Mesenchymal stem cell (in vitro differentiated cells and primary cell): ENCODE measurements around the gene ZBTB48.
A peak's percentile ranks its signal among the peaks of the same experiment; 100 is the strongest.

Experiments
- DNase-seq: peaks from one replicate; pipeline ENCODE4 v3.0.0-alpha.2; 2013
- H2AFZ ChIP-seq: one replicate; pipeline ENCODE4 v1.6.1; 2013; ENCODE audit warnings: low read depth, mild to moderate bottlenecking, control low read depth, inconsistent platforms, low read length, moderate library complexity
- H2AK5ac ChIP-seq: 2 replicates; pipeline ENCODE4 v1.6.1; 2013; ENCODE audit warnings: low read length, moderate library complexity, mild to moderate bottlenecking, inconsistent platforms; ENCODE audit not compliant: severe bottlenecking
- H2BK120ac ChIP-seq: one replicate; pipeline ENCODE4 v1.6.1; 2013; ENCODE audit warnings: low read depth, mild to moderate bottlenecking, inconsistent platforms, low read length, moderate library complexity
- H2BK12ac ChIP-seq, 2 experiments: one replicate each; pipeline ENCODE4 v1.6.1; 2013; ENCODE audit warnings: inconsistent platforms in 2 of 2, low read length in 2 of 2, mild to moderate bottlenecking in 2 of 2, moderate library complexity in 2 of 2, control low read depth in 1 of 2
- H2BK15ac ChIP-seq: one replicate; pipeline ENCODE4 v1.6.1; 2013; ENCODE audit warnings: mild to moderate bottlenecking, low read depth, inconsistent platforms; ENCODE audit not compliant: poor library complexity, severe bottlenecking
- H2BK5ac ChIP-seq: 2 replicates; pipeline ENCODE4 v1.6.1; 2013; ENCODE audit warnings: low read depth, mild to moderate bottlenecking, low read length, control low read depth, inconsistent platforms; ENCODE audit not compliant: poor library complexity, severe bottlenecking
- H3K14ac ChIP-seq, 2 experiments: one replicate each; pipeline ENCODE4 v1.6.1; 2013; ENCODE audit warnings: inconsistent platforms in 2 of 2, low read length in 2 of 2, control low read depth in 1 of 2, mild to moderate bottlenecking in 1 of 2, moderate library complexity in 1 of 2
- H3K18ac ChIP-seq, 2 experiments: one replicate each; pipeline ENCODE4 v1.6.1; 2013; ENCODE audit warnings: inconsistent platforms in 2 of 2, low read length in 2 of 2, control low read depth in 1 of 2, low read depth in 1 of 2, mild to moderate bottlenecking in 1 of 2
- H3K23ac ChIP-seq, 2 experiments: one replicate each; pipeline ENCODE4 v1.6.1; 2013; ENCODE audit warnings: inconsistent platforms in 2 of 2, low read length in 2 of 2, mild to moderate bottlenecking in 2 of 2, moderate library complexity in 2 of 2, control low read depth in 1 of 2
- H3K27ac ChIP-seq: 2 replicates; pipeline ENCODE4 v1.5.1; 2013; ENCODE audit warnings: mild to moderate bottlenecking, moderate library complexity, low read length, control low read depth, inconsistent platforms; ENCODE audit not compliant: poor library complexity, severe bottlenecking
- H3K27me3 ChIP-seq, 2 experiments: 2 replicates each; pipeline versions ENCODE4 v1.6.1 to v1.7.0; 2013; ENCODE audit warnings: low read length in 2 of 2, mild to moderate bottlenecking in 2 of 2, moderate library complexity in 2 of 2, control low read depth in 1 of 2, inconsistent platforms in 1 of 2; ENCODE audit not compliant: control insufficient read depth in 1 of 2, insufficient read depth in 1 of 2
- H3K36me3 ChIP-seq, 2 experiments: 2 replicates each; pipeline versions ENCODE4 v1.6.1 to v1.7.0; 2013; ENCODE audit warnings: low read length in 2 of 2, control low read depth in 1 of 2, inconsistent platforms in 1 of 2, low read depth in 1 of 2, mild to moderate bottlenecking in 1 of 2; ENCODE audit not compliant: insufficient read depth in 2 of 2, control insufficient read depth in 1 of 2
- H3K4ac ChIP-seq, 2 experiments: one replicate each; pipeline ENCODE4 v1.6.1; 2013; ENCODE audit warnings: inconsistent platforms in 2 of 2, low read length in 2 of 2, mild to moderate bottlenecking in 2 of 2, moderate library complexity in 2 of 2, control low read depth in 1 of 2, low read depth in 1 of 2
- H3K4me1 ChIP-seq: 2 replicates; pipeline ENCODE4 v1.6.1; 2013; ENCODE audit warnings: low read depth, low read length, control low read depth; ENCODE audit not compliant: control insufficient read depth, insufficient read depth
- H3K4me2 ChIP-seq: 2 replicates; pipeline ENCODE4 v1.6.1; 2013; ENCODE audit warnings: low read length, mild to moderate bottlenecking, inconsistent platforms; ENCODE audit not compliant: poor library complexity, severe bottlenecking
- H3K4me3 ChIP-seq, 2 experiments: 2 replicates each; pipeline versions ENCODE4 v1.5.1 to v1.7.0; 2013; ENCODE audit warnings: low read length in 2 of 2, mild to moderate bottlenecking in 2 of 2, control low read depth in 1 of 2, low read depth in 1 of 2; ENCODE audit not compliant: insufficient read depth in 1 of 2
- H3K79me1 ChIP-seq: replicated peaks from 2 replicates; pipeline ENCODE4 v1.6.1; 2013; ENCODE audit warnings: mild to moderate bottlenecking, control low read depth, low read length, inconsistent platforms; ENCODE audit not compliant: poor library complexity, severe bottlenecking
- H3K9ac ChIP-seq: 2 replicates; pipeline ENCODE4 v1.7.0; 2013; ENCODE audit warnings: mild to moderate bottlenecking, low read length, moderate library complexity
- H3K9me3 ChIP-seq: 2 replicates; pipeline ENCODE4 v1.7.0; 2013; ENCODE audit warnings: mild to moderate bottlenecking, low read length; ENCODE audit not compliant: control insufficient read depth
- H4K8ac ChIP-seq: one replicate; pipeline ENCODE4 v1.6.1; 2013; ENCODE audit warnings: inconsistent platforms, mild to moderate bottlenecking, low read length, moderate library complexity
- H4K91ac ChIP-seq: one replicate; pipeline ENCODE4 v1.6.1; 2013; ENCODE audit warnings: mild to moderate bottlenecking, low read length, inconsistent platforms
- WGBS: methylation state at CpG from one replicate; pipeline ENCODE4 v1.1.7; 2013; ENCODE audit warnings: mixed read lengths; 5-methylcytosine and 5-hydroxymethylcytosine counted together

The ZBTB48 gene

GRCh38 chr1:6545276-6546112 lies 34.3 kb upstream of the ZBTB48 start:
- H3K9me3 ChIP-seq: no peaks in the 10 kb centered on the region
- 67% methylated on average over 9 of the region's 10 CpGs for WGBS
- no peak overlapping the region for H3K23ac ChIP-seq

DNA sequence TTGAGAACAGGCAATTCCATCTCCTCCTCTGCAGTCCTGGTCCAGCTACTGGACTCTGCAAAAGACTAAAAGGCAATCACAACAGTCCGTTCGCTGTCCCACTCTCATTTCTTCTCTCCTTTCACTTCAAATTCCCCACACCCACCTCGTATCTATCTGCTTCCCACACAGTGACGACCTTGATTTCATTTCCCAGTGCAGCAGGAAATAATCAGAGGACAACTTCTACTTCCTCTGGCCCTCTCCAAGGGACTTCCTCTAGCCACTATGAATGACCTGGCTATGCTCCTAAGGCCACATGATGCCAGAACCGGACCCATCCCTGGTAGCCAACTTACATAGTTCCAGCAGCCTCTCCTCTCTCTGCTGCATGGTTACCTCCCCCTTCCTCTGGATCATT lies 33.5 kb upstream of the ZBTB48 start:
- H3K4me2 ChIP-seq: no peak overlapping the region
- no peaks in the 10 kb centered on the region for H3K9me3 ChIP-seq
- H3K23ac ChIP-seq: no peak overlapping the region
- no peak overlapping the region for H2BK15ac ChIP-seq
- H3K4me3 ChIP-seq: no peak overlapping the region
- no peak overlapping the region for H2BK120ac ChIP-seq
- H2BK12ac ChIP-seq: no peak overlapping the region
- 92% methylated on average over 5 of the region's 5 CpGs for WGBS
- no peak overlapping the region for H2BK5ac ChIP-seq
- H3K27ac ChIP-seq: no peak overlapping the region
- DNase-seq: no peak
- H3K36me3 ChIP-seq: peaks cover 62 to 79% of the 10 kb centered on the region in 2 experiments
- peaks cover 3% of the 10 kb centered on the region for H3K4me1 ChIP-seq
- no peak overlapping the region for H4K91ac ChIP-seq
- no peak overlapping the region for H3K4ac ChIP-seq
- H3K18ac ChIP-seq: no peak overlapping the region
- peak overlapping the region; percentile 8 for H3K9ac ChIP-seq
- no peaks in the 10 kb centered on the region for H3K27me3 ChIP-seq
- no peak overlapping the region for H3K14ac ChIP-seq
- H2AFZ ChIP-seq: no peak overlapping the region
- H3K79me1 ChIP-seq: peaks cover 30% of the 10 kb centered on the region
- no peak overlapping the region for H4K8ac ChIP-seq
- no peak overlapping the region for H2AK5ac ChIP-seq

More at GRCh38 chr1:6545276-6546112, 34.3 kb upstream of the ZBTB48 start:
- H3K36me3 ChIP-seq: peaks cover 62 to 83% of the 10 kb centered on the region in 2 experiments
- no peak overlapping the region for H3K4ac ChIP-seq
- no peaks in the 10 kb centered on the region for H3K27me3 ChIP-seq
- DNase-seq: no peak
- H3K9ac ChIP-seq: peak overlapping the region; percentile 39
- H3K79me1 ChIP-seq: peaks cover 30% of the 10 kb centered on the region
- H2BK12ac ChIP-seq: no peak overlapping the region
- no peak overlapping the region for H3K18ac ChIP-seq
- H4K91ac ChIP-seq: no peak overlapping the region
- no peak overlapping the region for H2BK120ac ChIP-seq
- H3K4me3 ChIP-seq: no peak overlapping the region
- no peak overlapping the region for H2AK5ac ChIP-seq
- no peak overlapping the region for H4K8ac ChIP-seq
- H2BK15ac ChIP-seq: no peak overlapping the region
- no peak overlapping the region for H2BK5ac ChIP-seq
- no peak overlapping the region for H3K14ac ChIP-seq
- H3K4me1 ChIP-seq: peaks cover 3% of the 10 kb centered on the region
- no peak overlapping the region for H3K27ac ChIP-seq
- no peak overlapping the region for H3K4me2 ChIP-seq
- no peak overlapping the region for H2AFZ ChIP-seq

GRCh38 chr1:6547301-6547700 lies 32.5 kb upstream of the ZBTB48 start:
- Histone ChIP-seq H2BK12ac (no peak overlapping the region), H3K18ac (no peak overlapping the region), H3K79me1 (peaks cover 30% of the 10 kb centered on the region), H3K27me3 (no peaks in the 10 kb centered on the region), H2BK5ac (no peak overlapping the region), H3K4me2 (no peak overlapping the region), H3K27ac (no peak overlapping the region), H3K14ac (no peak overlapping the region), H3K36me3 (peaks cover 57 to 72% of the 10 kb centered on the region in 2 experiments), H2AFZ (no peak overlapping the region), H3K9me3 (no peaks in the 10 kb centered on the region), H3K9ac (peak overlapping the region; percentile 8), H3K4me3 (no peak overlapping the region), H3K4ac (no peak overlapping the region), H2BK15ac (no peak overlapping the region), H2AK5ac (no peak overlapping the region), H3K23ac (no peak overlapping the region), H2BK120ac (no peak overlapping the region), H4K91ac (no peak overlapping the region), H4K8ac (no peak overlapping the region), H3K4me1 (peaks cover 3% of the 10 kb centered on the region)
- 96% methylated on average over 4 of the region's 4 CpGs for WGBS
- peak; percentile 20 for DNase-seq

DNA sequence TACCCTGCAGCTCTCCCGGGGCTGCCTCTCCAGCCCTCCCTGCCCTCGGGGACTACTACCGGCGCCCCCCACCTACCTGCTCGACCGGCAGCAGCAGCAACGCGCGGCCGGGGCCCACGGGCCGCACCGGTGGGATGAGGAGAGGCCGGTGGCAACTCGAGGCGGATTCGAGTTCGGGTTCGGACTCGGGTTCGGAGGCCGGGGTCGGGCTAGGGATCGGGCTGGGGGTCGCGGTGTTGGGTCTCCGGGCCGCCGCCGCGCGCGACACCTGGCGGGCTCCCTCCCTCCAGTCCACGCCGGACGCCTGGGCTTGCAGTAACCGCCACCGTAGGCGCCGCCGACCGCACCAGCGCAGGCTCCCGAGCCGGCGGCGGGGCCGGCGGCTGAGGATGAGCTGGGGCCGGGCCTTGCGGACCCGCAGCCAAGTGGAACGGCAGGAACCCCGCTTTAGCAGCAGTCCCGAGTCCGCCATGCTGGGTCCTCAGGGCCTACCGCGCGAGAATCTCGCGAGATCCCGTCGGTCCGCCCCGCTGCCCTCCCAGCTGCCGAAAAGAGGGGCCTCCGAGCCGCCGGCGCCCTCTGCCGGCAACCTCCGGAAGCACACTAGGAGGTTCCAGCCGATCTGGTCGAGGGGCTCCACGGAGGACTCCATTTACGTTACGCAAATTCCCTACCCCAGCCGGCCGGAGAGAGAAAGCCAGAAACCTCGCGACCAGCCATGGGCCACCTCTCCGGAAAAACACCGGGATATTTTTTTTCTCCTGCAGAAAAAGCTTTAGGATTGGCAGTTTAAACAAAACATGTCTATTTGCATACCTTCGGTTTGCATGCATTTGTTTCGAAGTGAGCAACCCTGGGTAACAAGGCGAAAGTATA lies 25.5 kb upstream of the ZBTB48 start, which contains the start of gene NOL9:
NOL9 (minus strand) TSS at position 483 of the 876 bp plus-strand sequence; CDS start at position 472, 11 bp downstream.
- Histone ChIP-seq H3K14ac (peak within 1 kb of the TSS; percentile 27 to 77), H3K9me3 (no peaks in the 10 kb centered on the region), H3K4ac (peak within 1 kb of the TSS; percentile 85 to 98), H3K27ac (no peak within 1 kb of the TSS), H3K23ac (peak within 1 kb of the TSS in 1 of 2 experiments; percentile 68), H2AK5ac (no peak within 1 kb of the TSS), H3K79me1 (peaks cover 9% of the 10 kb centered on the region), H3K9ac (peak within 1 kb of the TSS; percentile 95), H2BK15ac (no peak within 1 kb of the TSS), H2BK5ac (no peak within 1 kb of the TSS), H3K4me3 (peak within 1 kb of the TSS; percentile 93 to 95), H3K36me3 (peaks cover 9 to 14% of the 10 kb centered on the region in 2 experiments), H3K18ac (peak within 1 kb of the TSS; percentile 93 to 99), H4K91ac (peak within 1 kb of the TSS; percentile 72), H2AFZ (peak within 1 kb of the TSS; percentile 48), H3K4me1 (peaks cover 10% of the 10 kb centered on the region), H4K8ac (peak within 1 kb of the TSS; percentile 97), H2BK12ac (peak within 1 kb of the TSS in 1 of 2 experiments; percentile 23), H2BK120ac (peak within 1 kb of the TSS; percentile 91), H3K4me2 (peak within 1 kb of the TSS; percentile 97), H3K27me3 (no peaks in the 10 kb centered on the region)
- whole genome bisulfite sequencing: 3% methylated on average over 77 of the region's 87 CpGs
- DNase-seq: peak; percentile 92
